HL-60 (cell line): ENCODE results near the gene GPNMB.

Experiments
- DNase-seq, 2 experiments: peaks; one replicate each; pipeline ENCODE4 v3.0.0-alpha.2; 2010 to 2020; ENCODE audit warnings: low read depth in 1 of 2, low spot score in 1 of 2
- H3K27ac ChIP-seq: fragments of 250-450 bp; sonication (Bioruptor Pico); replicated peaks from 2 replicates; pipeline ENCODE4 v1.5.1; 2020; ENCODE audit warnings: mild to moderate bottlenecking, moderate library complexity
- H3K27me3 ChIP-seq: fragments of 250-450 bp; sonication (Bioruptor Pico); 2 replicates; pipeline ENCODE4 v1.5.1; 2021; ENCODE audit warnings: mild to moderate bottlenecking, moderate library complexity; ENCODE audit not compliant: insufficient read depth, poor library complexity, severe bottlenecking
- H3K4me3 ChIP-seq: replicated peaks from 2 replicates; pipeline ENCODE4 v1.5.1; 2011; ENCODE audit warnings: mild to moderate bottlenecking, control low read depth, low read length; ENCODE audit not compliant: insufficient read depth
- GABPA ChIP-seq: IDR thresholded peaks from 2 replicates; pipeline ENCODE4 v1.6.1; 2012; ENCODE audit warnings: low read depth
- POLR2AphosphoS5 ChIP-seq: IDR thresholded peaks from 2 replicates; pipeline ENCODE4 v1.6.1; 2012; ENCODE audit warnings: low read depth
- SPI1 ChIP-seq: IDR thresholded peaks from 2 replicates; pipeline ENCODE4 v1.6.1; 2012; ENCODE audit warnings: low read depth, mild to moderate bottlenecking, borderline replicate concordance
- TF ChIP-seq, protein P1 (sequence below): IDR thresholded peaks from one replicate; pipeline ENCODE4 v1.5.1; 2011; ENCODE audit warnings: low read length, control low read depth, inconsistent platforms; ENCODE audit not compliant: insufficient read depth
- TF ChIP-seq, protein P2 (sequence below): IDR thresholded peaks from 2 replicates; pipeline ENCODE4 v1.6.1; 2012; ENCODE audit warnings: low read depth; ENCODE audit not compliant: insufficient replicate concordance

Gene GPNMB

DNA sequence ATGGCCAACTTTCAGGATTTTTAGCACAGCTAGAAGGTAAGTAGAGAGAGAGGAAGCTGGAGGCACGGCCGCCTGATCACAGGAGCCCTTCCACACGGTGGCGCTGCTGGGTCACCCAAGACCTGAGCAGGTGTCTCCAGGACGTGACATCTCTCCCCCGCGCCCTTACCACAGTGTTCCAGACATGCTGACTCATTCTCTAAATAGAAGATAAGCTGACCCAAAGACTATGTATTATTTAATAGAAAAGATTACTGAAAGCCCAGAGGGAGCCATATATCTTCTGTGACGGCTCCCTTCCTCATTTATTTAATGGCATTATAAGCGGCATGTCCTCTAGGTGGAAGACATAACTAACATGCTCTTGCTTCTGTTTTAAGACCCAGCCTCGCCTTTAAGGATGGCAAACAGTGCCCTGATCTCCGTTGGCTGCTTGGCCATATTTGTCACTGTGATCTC lies 26.6 kb downstream of the GPNMB start:
- no peaks in the 10 kb centered on the region for H3K27me3 ChIP-seq
- DNase-seq: peak; percentile 82 to 92
- peak overlapping the region; percentile 23; the same call in 1 of the 2 replicates for H3K4me3 ChIP-seq
- peak; percentile 57; the same call in 1 of the 2 replicates for TF ChIP-seq SPI1
- TF ChIP-seq, protein P1, sequence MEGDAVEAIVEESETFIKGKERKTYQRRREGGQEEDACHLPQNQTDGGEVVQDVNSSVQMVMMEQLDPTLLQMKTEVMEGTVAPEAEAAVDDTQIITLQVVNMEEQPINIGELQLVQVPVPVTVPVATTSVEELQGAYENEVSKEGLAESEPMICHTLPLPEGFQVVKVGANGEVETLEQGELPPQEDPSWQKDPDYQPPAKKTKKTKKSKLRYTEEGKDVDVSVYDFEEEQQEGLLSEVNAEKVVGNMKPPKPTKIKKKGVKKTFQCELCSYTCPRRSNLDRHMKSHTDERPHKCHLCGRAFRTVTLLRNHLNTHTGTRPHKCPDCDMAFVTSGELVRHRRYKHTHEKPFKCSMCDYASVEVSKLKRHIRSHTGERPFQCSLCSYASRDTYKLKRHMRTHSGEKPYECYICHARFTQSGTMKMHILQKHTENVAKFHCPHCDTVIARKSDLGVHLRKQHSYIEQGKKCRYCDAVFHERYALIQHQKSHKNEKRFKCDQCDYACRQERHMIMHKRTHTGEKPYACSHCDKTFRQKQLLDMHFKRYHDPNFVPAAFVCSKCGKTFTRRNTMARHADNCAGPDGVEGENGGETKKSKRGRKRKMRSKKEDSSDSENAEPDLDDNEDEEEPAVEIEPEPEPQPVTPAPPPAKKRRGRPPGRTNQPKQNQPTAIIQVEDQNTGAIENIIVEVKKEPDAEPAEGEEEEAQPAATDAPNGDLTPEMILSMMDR: peak; percentile 86
- TF ChIP-seq POLR2AphosphoS5: no peak
- TF ChIP-seq GABPA: no peak
- peak overlapping the region; percentile 52 for H3K27ac ChIP-seq

- TF ChIP-seq SPI1 (no peak), GABPA (no peak), POLR2AphosphoS5 (no peak)
- TF ChIP-seq, protein P2, sequence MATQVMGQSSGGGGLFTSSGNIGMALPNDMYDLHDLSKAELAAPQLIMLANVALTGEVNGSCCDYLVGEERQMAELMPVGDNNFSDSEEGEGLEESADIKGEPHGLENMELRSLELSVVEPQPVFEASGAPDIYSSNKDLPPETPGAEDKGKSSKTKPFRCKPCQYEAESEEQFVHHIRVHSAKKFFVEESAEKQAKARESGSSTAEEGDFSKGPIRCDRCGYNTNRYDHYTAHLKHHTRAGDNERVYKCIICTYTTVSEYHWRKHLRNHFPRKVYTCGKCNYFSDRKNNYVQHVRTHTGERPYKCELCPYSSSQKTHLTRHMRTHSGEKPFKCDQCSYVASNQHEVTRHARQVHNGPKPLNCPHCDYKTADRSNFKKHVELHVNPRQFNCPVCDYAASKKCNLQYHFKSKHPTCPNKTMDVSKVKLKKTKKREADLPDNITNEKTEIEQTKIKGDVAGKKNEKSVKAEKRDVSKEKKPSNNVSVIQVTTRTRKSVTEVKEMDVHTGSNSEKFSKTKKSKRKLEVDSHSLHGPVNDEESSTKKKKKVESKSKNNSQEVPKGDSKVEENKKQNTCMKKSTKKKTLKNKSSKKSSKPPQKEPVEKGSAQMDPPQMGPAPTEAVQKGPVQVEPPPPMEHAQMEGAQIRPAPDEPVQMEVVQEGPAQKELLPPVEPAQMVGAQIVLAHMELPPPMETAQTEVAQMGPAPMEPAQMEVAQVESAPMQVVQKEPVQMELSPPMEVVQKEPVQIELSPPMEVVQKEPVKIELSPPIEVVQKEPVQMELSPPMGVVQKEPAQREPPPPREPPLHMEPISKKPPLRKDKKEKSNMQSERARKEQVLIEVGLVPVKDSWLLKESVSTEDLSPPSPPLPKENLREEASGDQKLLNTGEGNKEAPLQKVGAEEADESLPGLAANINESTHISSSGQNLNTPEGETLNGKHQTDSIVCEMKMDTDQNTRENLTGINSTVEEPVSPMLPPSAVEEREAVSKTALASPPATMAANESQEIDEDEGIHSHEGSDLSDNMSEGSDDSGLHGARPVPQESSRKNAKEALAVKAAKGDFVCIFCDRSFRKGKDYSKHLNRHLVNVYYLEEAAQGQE: no peak
- TF ChIP-seq, protein P1: no peak
- Histone ChIP-seq H3K27ac (peak overlapping the region; percentile 64), H3K4me3 (no peak overlapping the region)
These were observed 29.3 kb downstream of the GPNMB start for GRCh38 chr7:23275912-23276311.

DNA sequence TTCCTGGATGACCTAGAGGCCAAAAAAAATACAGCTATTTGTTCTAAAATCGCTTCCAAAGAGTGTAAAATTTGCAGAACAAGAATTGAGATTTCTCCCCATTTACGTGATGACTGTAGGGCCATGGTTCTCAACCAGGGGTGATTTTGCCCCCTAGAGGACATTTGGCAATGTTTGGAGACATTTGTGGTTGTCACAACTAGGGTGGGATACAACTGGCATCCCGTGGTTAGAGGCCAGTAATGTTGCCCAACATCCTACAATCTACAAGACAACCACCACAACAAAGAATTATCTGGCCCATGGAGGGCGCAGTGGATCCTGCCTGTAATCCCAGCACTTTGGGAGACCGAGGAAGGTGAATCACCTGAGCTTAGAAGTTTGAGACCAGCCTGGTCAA lies 29.8 kb downstream of the GPNMB start:
- peak overlapping the region; percentile 64 for H3K27ac ChIP-seq
- H3K4me3 ChIP-seq: no peak overlapping the region

More at GRCh38 chr7:23275912-23276311, 29.3 kb downstream of the GPNMB start:
- H3K27me3 ChIP-seq: no peaks in the 10 kb centered on the region
- DNase-seq: no peak

More for the DNA sequence above, 29.8 kb downstream of the GPNMB start:
- H3K27me3 ChIP-seq: no peaks in the 10 kb centered on the region
- peak; percentile 43 to 61 for DNase-seq
- TF ChIP-seq GABPA (no peak), SPI1 (no peak), POLR2AphosphoS5 (no peak)
- TF ChIP-seq, protein P1: no peak
- TF ChIP-seq, protein P2: no peak
